ENCODE data around the gene CTTN.

DNA sequence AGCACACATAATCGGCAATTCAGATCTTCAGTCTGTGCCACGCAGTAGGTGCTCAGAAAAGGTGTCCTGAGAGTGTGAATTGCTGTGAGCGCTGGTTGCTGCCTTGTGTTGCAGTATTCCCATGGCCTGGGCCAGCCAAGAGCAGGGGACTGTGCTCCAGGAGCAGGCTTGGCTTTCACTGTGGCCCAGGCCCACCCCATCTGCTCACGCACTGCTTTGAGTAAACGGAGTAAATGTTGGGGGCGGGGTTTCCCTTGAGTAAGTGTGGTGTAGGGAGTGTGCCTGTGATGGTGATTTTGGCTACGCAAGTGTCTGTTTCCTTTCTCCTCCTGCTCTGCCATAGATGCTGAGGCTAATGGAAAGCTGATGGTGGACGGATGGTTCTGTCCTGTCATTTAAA lies 2.3 kb downstream of the CTTN start:
- TF ChIP-seq, protein P1, sequence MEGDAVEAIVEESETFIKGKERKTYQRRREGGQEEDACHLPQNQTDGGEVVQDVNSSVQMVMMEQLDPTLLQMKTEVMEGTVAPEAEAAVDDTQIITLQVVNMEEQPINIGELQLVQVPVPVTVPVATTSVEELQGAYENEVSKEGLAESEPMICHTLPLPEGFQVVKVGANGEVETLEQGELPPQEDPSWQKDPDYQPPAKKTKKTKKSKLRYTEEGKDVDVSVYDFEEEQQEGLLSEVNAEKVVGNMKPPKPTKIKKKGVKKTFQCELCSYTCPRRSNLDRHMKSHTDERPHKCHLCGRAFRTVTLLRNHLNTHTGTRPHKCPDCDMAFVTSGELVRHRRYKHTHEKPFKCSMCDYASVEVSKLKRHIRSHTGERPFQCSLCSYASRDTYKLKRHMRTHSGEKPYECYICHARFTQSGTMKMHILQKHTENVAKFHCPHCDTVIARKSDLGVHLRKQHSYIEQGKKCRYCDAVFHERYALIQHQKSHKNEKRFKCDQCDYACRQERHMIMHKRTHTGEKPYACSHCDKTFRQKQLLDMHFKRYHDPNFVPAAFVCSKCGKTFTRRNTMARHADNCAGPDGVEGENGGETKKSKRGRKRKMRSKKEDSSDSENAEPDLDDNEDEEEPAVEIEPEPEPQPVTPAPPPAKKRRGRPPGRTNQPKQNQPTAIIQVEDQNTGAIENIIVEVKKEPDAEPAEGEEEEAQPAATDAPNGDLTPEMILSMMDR (conservative IDR thresholded peaks at IDR 0.05; ENCODE audit: low read length), result no peak
- TF ChIP-seq EZH2phosphoT487 (IDR thresholded peaks at IDR 0.05; ENCODE audit: borderline replicate concordance), result no peak
